ENCODE data around the gene TMCO1. TPM values are rescaled to one million over a fixed set of nuclear protein-coding genes. Genes with fewer than 3 reads are reported as not detected.
"Not testable (repeated sequence)": the region's sequence is repeated elsewhere in the genome, so short reads cannot be mapped to it uniquely, and the experiment has no call there.

The TMCO1 gene
- total RNA-seq, 6 donors from 2014 or later, result 10.5 to 82.4 (median 55.8) TPM

DNA sequence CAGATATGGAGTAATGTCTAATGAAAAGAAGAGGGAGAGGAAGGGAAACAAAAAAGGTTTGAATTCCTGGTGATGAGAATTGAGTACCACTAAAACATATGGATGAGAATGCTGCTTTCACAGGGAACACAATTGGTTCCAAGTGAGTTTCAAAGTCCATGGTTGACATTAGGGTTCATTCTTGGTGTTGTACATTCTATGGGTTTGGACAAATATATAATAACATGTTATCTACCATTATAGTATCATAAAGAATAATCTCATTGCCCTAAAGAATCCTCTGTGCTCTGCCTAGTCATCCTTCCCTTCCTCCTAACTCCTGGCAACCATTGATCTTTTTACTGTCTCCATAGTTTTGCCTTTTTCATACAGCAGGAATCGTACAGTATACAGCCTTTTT is 20.1 kb downstream of the TMCO1 start:
- no peak for TF ChIP-seq POLR2AphosphoS5 (IDR thresholded peaks at IDR 0.05)
- no peak for TF ChIP-seq POLR2A (IDR thresholded peaks at IDR 0.05)
- TF ChIP-seq, protein P1, sequence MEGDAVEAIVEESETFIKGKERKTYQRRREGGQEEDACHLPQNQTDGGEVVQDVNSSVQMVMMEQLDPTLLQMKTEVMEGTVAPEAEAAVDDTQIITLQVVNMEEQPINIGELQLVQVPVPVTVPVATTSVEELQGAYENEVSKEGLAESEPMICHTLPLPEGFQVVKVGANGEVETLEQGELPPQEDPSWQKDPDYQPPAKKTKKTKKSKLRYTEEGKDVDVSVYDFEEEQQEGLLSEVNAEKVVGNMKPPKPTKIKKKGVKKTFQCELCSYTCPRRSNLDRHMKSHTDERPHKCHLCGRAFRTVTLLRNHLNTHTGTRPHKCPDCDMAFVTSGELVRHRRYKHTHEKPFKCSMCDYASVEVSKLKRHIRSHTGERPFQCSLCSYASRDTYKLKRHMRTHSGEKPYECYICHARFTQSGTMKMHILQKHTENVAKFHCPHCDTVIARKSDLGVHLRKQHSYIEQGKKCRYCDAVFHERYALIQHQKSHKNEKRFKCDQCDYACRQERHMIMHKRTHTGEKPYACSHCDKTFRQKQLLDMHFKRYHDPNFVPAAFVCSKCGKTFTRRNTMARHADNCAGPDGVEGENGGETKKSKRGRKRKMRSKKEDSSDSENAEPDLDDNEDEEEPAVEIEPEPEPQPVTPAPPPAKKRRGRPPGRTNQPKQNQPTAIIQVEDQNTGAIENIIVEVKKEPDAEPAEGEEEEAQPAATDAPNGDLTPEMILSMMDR (IDR thresholded peaks at IDR 0.05), result no peak
- TF ChIP-seq EP300 (IDR thresholded peaks at IDR 0.05), result no peak
- H3K27me3 ChIP-seq, result no peaks in the 10 kb centered on the region
- H3K9me3 ChIP-seq, result no peaks in the 10 kb centered on the region
- no peaks in the 10 kb centered on the region for H3K4me1 ChIP-seq
- H3K36me3 ChIP-seq, result peaks cover 8 to 56% (median 21%) of the 10 kb centered on the region in 4 donors
- 90 to 100% methylated on average over 1 of the region's 1 CpG for WGBS, 2 donors
- ATAC-seq (ENCODE audit: low FRiP score in 2 of 2) (no peak), DNase-seq (no peak)
- no peak overlapping the region for H3K27ac ChIP-seq
- no peak overlapping the region for H3K4me3 ChIP-seq

DNA sequence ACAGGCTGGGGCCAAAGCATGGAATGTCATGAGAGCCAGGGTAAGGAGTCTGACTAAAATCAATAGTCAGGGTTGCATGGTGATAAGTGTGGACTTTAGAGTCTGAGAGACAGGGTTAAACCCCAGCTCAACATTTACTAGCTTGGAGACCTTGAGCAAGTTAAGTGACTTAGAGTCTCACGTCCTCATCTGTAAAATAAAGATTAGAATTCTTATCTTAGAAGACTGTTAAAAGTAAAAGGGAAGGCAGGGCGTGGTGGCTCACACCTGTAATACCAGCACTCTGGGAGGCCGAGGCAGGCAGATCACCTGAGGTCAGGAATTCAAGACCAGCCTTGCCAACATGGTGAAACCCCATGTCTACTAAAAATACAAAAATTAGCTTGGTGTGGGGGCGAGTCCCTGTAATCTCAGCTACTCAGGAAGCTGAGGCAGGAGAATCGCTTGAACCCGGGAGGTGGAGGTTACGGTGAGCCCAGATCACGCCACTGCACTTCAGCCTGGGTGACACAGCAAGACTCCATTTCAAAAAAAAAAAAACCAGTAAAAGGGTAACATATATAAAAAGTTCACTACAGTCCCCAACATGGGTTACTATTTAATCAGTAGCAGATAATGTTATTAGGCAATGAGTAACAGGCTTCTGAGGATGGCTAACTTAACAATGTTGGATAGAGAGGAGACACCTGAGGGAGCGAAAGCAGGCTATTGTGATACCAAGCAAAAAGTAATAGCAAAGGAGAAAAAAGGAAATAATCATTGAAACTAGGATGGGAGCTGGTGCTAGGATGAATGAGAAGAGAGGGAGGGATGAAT is 20.8 kb downstream of the TMCO1 start:
- 91 to 93% methylated on average over 9 of the region's 9 CpGs for WGBS, 2 donors
- ATAC-seq (ENCODE audit: low FRiP score in 2 of 2), result no peak

DNA sequence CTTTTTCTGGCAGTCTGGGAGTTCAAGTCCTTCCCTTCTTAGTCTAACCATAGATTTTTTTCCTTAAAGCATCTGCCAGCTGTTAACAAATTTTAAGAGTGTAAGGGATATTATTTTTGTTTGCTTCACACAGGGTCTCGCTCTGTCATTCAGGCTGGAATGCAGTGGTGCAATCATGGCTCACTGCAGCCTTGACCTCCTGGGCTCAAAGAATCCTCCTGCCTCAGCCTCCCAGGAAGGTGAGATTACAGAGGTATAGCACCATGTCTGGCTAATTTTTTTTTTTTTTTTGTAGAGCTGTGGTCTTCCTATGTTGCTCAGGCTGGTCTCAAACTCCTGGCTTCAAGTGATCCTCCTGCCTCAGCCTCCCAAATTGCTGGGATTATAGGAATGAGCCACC is 23.8 kb downstream of the TMCO1 start:
- H3K9me3 ChIP-seq; H3K4me3 ChIP-seq; ATAC-seq (ENCODE audit: low FRiP score in 2 of 2); H3K27me3 ChIP-seq; H3K27ac ChIP-seq; H3K4me1 ChIP-seq; DNase-seq: not testable (repeated sequence)
- H3K36me3 ChIP-seq, result peaks cover 18 to 65% (median 39%) of the 10 kb centered on the region in 4 donors
- 95 to 100% methylated on average over 1 of the region's 1 CpG for WGBS, 2 donors

More for the DNA sequence above, 20.8 kb downstream of the TMCO1 start:
- no peaks in the 10 kb centered on the region for H3K4me1 ChIP-seq
- no peaks in the 10 kb centered on the region for H3K27me3 ChIP-seq
- no peak overlapping the region for H3K4me3 ChIP-seq
- no peak overlapping the region for H3K27ac ChIP-seq
- H3K9me3 ChIP-seq, result no peaks in the 10 kb centered on the region
- no peak for TF ChIP-seq EP300 (IDR thresholded peaks at IDR 0.05)
- no peak for TF ChIP-seq POLR2A (IDR thresholded peaks at IDR 0.05)
- no peak for TF ChIP-seq POLR2AphosphoS5 (IDR thresholded peaks at IDR 0.05)
- TF ChIP-seq, protein P1 (IDR thresholded peaks at IDR 0.05), result no peak
- peaks cover 8 to 56% (median 19%) of the 10 kb centered on the region in 4 donors for H3K36me3 ChIP-seq
- DNase-seq, result no peak

DNA sequence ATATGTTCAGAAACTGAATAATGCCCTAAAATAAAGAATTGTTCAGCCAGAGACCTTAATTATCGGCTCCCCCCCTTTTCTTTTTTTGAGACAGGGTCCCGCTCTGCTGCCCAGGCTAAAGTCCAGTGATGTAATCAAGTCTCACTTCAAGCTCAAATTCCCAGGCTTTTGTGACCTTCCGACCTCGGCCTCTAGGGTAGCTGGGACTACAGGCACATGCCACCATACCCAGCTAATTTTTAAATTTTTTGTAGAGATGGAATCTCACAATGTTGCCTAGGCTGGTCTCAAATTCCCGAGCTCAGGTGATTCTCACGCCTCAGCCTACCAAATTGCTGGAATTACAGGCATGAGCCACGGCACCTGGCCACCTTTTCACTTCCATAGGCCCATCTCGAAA is 26.5 kb downstream of the TMCO1 start:
- Histone ChIP-seq H3K9me3 (no peaks in the 10 kb centered on the region), H3K4me1 (no peaks in the 10 kb centered on the region), H3K4me3 (no peak overlapping the region), H3K27ac (no peak overlapping the region), H3K36me3 (peaks cover 18 to 65% (median 43%) of the 10 kb centered on the region in 4 donors), H3K27me3 (no peaks in the 10 kb centered on the region)
- WGBS, 2 donors, result 96 to 98% methylated on average over 8 of the region's 8 CpGs
- no peak for ATAC-seq (ENCODE audit: low FRiP score in 2 of 2)
- DNase-seq, result no peak
- TF ChIP-seq POLR2AphosphoS5 (IDR thresholded peaks at IDR 0.05) (no peak), EP300 (IDR thresholded peaks at IDR 0.05) (no peak), POLR2A (IDR thresholded peaks at IDR 0.05) (no peak)
- TF ChIP-seq, protein P1 (IDR thresholded peaks at IDR 0.05), result no peak

DNA sequence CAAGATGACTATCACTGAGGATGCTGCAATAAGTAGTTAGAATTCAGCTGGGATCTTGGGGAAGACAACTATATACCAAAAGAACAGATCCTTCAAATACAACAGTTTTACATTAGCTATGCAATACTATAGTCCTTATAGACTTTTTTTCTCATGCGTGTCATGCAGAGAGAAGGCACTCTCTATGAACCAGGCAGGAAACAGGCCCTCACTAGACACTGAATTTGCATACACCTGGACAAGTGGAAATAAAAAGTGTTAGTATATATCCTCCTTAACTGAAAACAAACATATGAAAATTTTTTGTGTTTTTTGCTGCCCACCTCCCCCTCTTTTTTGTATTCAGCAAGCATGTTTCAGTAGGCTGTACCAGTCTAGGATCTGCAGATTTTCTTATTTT is 29.9 kb downstream of the TMCO1 start:
- no peak overlapping the region for H3K27ac ChIP-seq
- ATAC-seq (ENCODE audit: low FRiP score in 2 of 2) (no peak), DNase-seq (no peak)
- H3K4me1 ChIP-seq, result no peaks in the 10 kb centered on the region
- peaks cover 21 to 52% (median 40%) of the 10 kb centered on the region in 4 donors for H3K36me3 ChIP-seq
- no peaks in the 10 kb centered on the region for H3K9me3 ChIP-seq
- 97 to 100% methylated on average over 1 of the region's 1 CpG for WGBS, 2 donors
- no peaks in the 10 kb centered on the region for H3K27me3 ChIP-seq
- no peak for TF ChIP-seq EP300 (IDR thresholded peaks at IDR 0.05)
- TF ChIP-seq POLR2A (IDR thresholded peaks at IDR 0.05), result no peak
- no peak for TF ChIP-seq POLR2AphosphoS5 (IDR thresholded peaks at IDR 0.05)
- TF ChIP-seq, protein P1 (IDR thresholded peaks at IDR 0.05), result no peak
- H3K4me3 ChIP-seq, result no peak overlapping the region

All from upper lobe of left lung (tissue), 6 donors.